K562 (cell line): Measurements from ENCODE around the gene PODNL1. TPM values are rescaled to one million over a fixed set of nuclear protein-coding genes. Genes with fewer than 3 reads are reported as not detected.

ENCODE experiments used
- BDP1 ChIP-seq: IDR thresholded peaks from 3 replicates; pipeline ENCODE4 v1.6.1; 2011; ENCODE audit not compliant: insufficient read length, insufficient read depth
- NFE2L1 ChIP-seq: fragments of 450-650 bp; IDR thresholded peaks from 2 replicates; pipeline ENCODE4 v1.6.1; 2016; ENCODE audit warnings: missing genetic modification characterization, low read depth, mild to moderate bottlenecking, missing compliant biosample characterization, moderate library complexity, borderline replicate concordance
- NFYB ChIP-seq: IDR thresholded peaks from 2 replicates; pipeline ENCODE4 v1.6.1; 2011; ENCODE audit warnings: mild to moderate bottlenecking, moderate library complexity; ENCODE audit not compliant: insufficient read length; ENCODE audit errors: extremely low read depth
- POLR2H ChIP-seq: IDR thresholded peaks from 2 replicates; pipeline ENCODE4 v1.6.1; 2016; ENCODE audit warnings: missing genetic modification characterization, low read depth, mild to moderate bottlenecking, control low read depth, missing compliant biosample characterization, moderate library complexity
- SNRNP70 ChIP-seq: fragments of 200-400 bp; formaldehyde crosslinking; optimal IDR thresholded peaks from 2 replicates; pipeline ENCODE3; 2017; ENCODE audit warnings: low read depth, low read length
- SREBF2 ChIP-seq: sonication (generic); formaldehyde crosslinking; IDR thresholded peaks from 2 replicates; pipeline ENCODE4 v1.4.0; 2020; ENCODE audit warnings: mild to moderate bottlenecking, missing genetic modification reagents
- THRA ChIP-seq: fragments of 450-650 bp; IDR thresholded peaks from 2 replicates; pipeline ENCODE4 v1.6.1; 2017; ENCODE audit warnings: mild to moderate bottlenecking, moderate library complexity
- U2AF1 ChIP-seq: fragments of 200-400 bp; formaldehyde crosslinking; optimal IDR thresholded peaks from 2 replicates; pipeline ENCODE3; 2017; ENCODE audit warnings: mild to moderate bottlenecking, low read depth, low read length, moderate library complexity
- ZMIZ1 ChIP-seq, 2 experiments: fragments of 150-350 bp in 1 of 2; IDR thresholded peaks; 2 replicates each; pipeline ENCODE4 v1.6.1; 2012 to 2016; ENCODE audit warnings: low read depth in 2 of 2, low read length in 2 of 2, mild to moderate bottlenecking in 1 of 2, moderate library complexity in 1 of 2
- ZNF407 ChIP-seq: fragments of 450-650 bp; IDR thresholded peaks from 2 replicates; pipeline ENCODE4 v1.6.1; 2016; ENCODE audit warnings: low read depth
- ZNF583 ChIP-seq: fragments of 250-450 bp; sonication (Bioruptor Pico); IDR thresholded peaks from 2 replicates; pipeline ENCODE4 v1.4.0; 2020
- ZNF589 ChIP-seq: fragments of 200-800 bp; sonication (Bioruptor generic); IDR thresholded peaks from 2 replicates; pipeline ENCODE4 v1.6.1; 2016; ENCODE audit warnings: low read depth, missing genetic modification characterization, missing compliant biosample characterization
- polyA plus RNA-seq, 8 experiments: library from polyadenylated mRNA; depleted of rRNA in 4 of 8; stranded (reverse) in 5 of 8; unstranded in 3 of 8; fragments of >200 nt; fragmentation: Nextera tagmentation in 2 of 8; fragmentation: Illumina TruSeq in 1 of 8; extraction: Ambion mirVana in 2 of 8; extraction: Trizol in 1 of 8; gene quantifications; 2 replicates each; pipeline versions ENCODE4 v1.2.1 to v1.2.3, GENCODE V29; 2011 to 2014; ENCODE audit warnings: inconsistent platforms in 1 of 8, missing spikeins in 1 of 8
- total RNA-seq, 7 experiments: library from RNA; depleted of rRNA in 6 of 7; stranded (reverse); fragments of >200 nt in 6 of 7; fragmentation: Illumina TruSeq in 2 of 7; extraction: Trizol in 2 of 7; gene quantifications; 2 replicates each; pipeline versions ENCODE4 v1.2.1 to v1.2.3, GENCODE V29; 2011 to 2021; ENCODE audit warnings: low replicate concordance in 1 of 7

The PODNL1 gene
- total and polyA plus RNA-seq, 9 of the 15 experiments (the other 6 are each of a cell fraction or from before 2014, with no cell fraction given) = 0.18 to 0.47 (median 0.23) TPM; not detected in 3

- TF ChIP-seq ZNF407 = no peak
- TF ChIP-seq ZMIZ1 (IDR thresholded peaks at IDR 0.05; ENCODE audit: low read depth in 2 of 2, low read length in 2 of 2) = no peak
- TF ChIP-seq SREBF2 (CRISPR knock-in tag) = no peak
- no peak for TF ChIP-seq POLR2H
- TF ChIP-seq ZNF589 = no peak
- no peak for TF ChIP-seq THRA
- TF ChIP-seq SNRNP70 = no peak
- no peak for TF ChIP-seq U2AF1
- TF ChIP-seq BDP1 = no peak
- TF ChIP-seq NFE2L1 = no peak
- no peak for TF ChIP-seq ZNF583 (CRISPR knock-in tag)
- TF ChIP-seq NFYB = peak; percentile 27
Observed at GRCh38 chr19:13920940-13921747, 17.1 kb downstream of the PODNL1 start (continued).
